ENCODE data around the gene NAIF1.

GRCh38 chr9:128043467-128043868, 23.7 kb downstream of the NAIF1 start:
- TF ChIP-seq CTCF (IDR thresholded peaks at IDR 0.05) (no peak), FOXK1 (CRISPR knock-in tag; IDR thresholded peaks at IDR 0.05) (no peak), ATF3 (CRISPR knock-in tag; conservative IDR thresholded peaks at IDR 0.05) (no peak), USF2 (CRISPR knock-in tag; IDR thresholded peaks at IDR 0.05) (no peak)
